PC-9 (cell line): Measurements from ENCODE around the gene SP1.

Source experiments
- CTCF ChIP-seq: fragments of 200-600 bp; sonication (generic); conservative IDR thresholded peaks from 2 replicates; pipeline ENCODE4 v1.6.1; 2017; ENCODE audit warnings: mixed run types, antibody characterized with exemption, mild to moderate bottlenecking, moderate library complexity
- EZH2 ChIP-seq: fragments of 200-600 bp; sonication (generic); IDR thresholded peaks from 2 replicates; pipeline ENCODE4 v1.8.0; 2017; ENCODE audit warnings: antibody characterized with exemption, low read depth

GRCh38 chr12:53340398-53340797, 39.6 kb upstream of the SP1 start:
- no peak for TF ChIP-seq CTCF
- TF ChIP-seq EZH2: no peak
